Mucosa of rectum (tissue), 2 donors: ENCODE measurements around the gene ATP6V1G1.
"Not testable (repeated sequence)": the region's sequence is repeated elsewhere in the genome, so short reads cannot be mapped to it uniquely, and the experiment has no call there.

ENCODE experiments used
- H3K27ac ChIP-seq, 2 donors: one replicate each; pipeline ENCODE4 v1.7.0; 2013; ENCODE audit warnings: inconsistent platforms in 2 of 2, low read depth in 2 of 2, low read length in 2 of 2
- H3K27me3 ChIP-seq, 2 donors: one replicate each; pipeline ENCODE4 v1.7.0; 2013; ENCODE audit warnings: low read length in 2 of 2; ENCODE audit not compliant: control insufficient read depth in 2 of 2, insufficient read depth in 2 of 2
- H3K36me3 ChIP-seq, 2 donors: one replicate each; pipeline ENCODE4 v1.7.0; 2013; ENCODE audit warnings: low read length in 2 of 2; ENCODE audit not compliant: control insufficient read depth in 2 of 2, insufficient read depth in 2 of 2
- H3K4me1 ChIP-seq, 2 donors: one replicate each; pipeline ENCODE4 v1.7.0; 2013; ENCODE audit warnings: low read length in 2 of 2, mild to moderate bottlenecking in 1 of 2; ENCODE audit not compliant: control insufficient read depth in 2 of 2, insufficient read depth in 2 of 2
- H3K4me3 ChIP-seq, 2 donors: one replicate each; pipeline ENCODE4 v1.7.0; 2013; ENCODE audit warnings: low read length in 2 of 2
- H3K9ac ChIP-seq, 2 donors: one replicate each; pipeline ENCODE4 v1.7.0; 2013; ENCODE audit warnings: low read length in 2 of 2, low read depth in 1 of 2, mild to moderate bottlenecking in 1 of 2
- H3K9me3 ChIP-seq, 2 donors: one replicate each; pipeline ENCODE4 v1.7.0; 2013; ENCODE audit warnings: low read length in 2 of 2; ENCODE audit not compliant: control insufficient read depth in 2 of 2
- donor health status: healthy.
- donor health status: Normal muscosa, but diverticular disease.

ATP6V1G1 gene

DNA sequence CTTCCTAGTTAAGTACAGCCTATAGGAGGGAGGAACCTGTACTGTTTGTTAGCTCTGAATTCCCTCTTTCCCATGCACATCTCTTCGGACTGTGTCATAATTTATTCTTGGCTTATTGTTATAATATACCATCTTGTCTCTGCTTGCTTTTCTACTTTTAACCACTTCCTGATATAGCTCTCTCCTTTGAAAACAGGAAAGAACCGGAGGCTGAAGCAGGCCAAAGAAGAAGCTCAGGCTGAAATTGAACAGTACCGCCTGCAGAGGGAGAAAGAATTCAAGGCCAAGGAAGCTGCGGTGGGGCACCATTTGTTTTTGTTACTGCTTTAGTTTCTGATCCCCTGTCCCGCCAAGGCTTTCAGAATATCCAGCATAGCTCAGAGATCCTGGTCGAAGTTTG, 4.8 kb downstream of the ATP6V1G1 start:
- Histone ChIP-seq H3K36me3 (peaks cover 27 to 39% of the 10 kb centered on the region in 2 donors), H3K9ac (peak overlapping the region; percentile 23 to 63)

GRCh38 chr9:114594136-114594535, 6.6 kb downstream of the ATP6V1G1 start:
- Histone ChIP-seq H3K27ac (no peak overlapping the region), H3K36me3 (peaks cover 40 to 55% of the 10 kb centered on the region in 2 donors), H3K9ac (no peak overlapping the region), H3K27me3 (no peaks in the 10 kb centered on the region), H3K4me3 (no peak overlapping the region), H3K9me3 (no peaks in the 10 kb centered on the region), H3K4me1 (peaks cover 18 to 22% of the 10 kb centered on the region in 2 donors)

More for the DNA sequence above, 4.8 kb downstream of the ATP6V1G1 start:
- peaks cover 27 to 29% of the 10 kb centered on the region in 2 donors for H3K4me1 ChIP-seq
- H3K27me3 ChIP-seq, result no peaks in the 10 kb centered on the region
- peak overlapping the region; percentile 69 to 72 for H3K27ac ChIP-seq
- no peaks in the 10 kb centered on the region for H3K9me3 ChIP-seq
- H3K4me3 ChIP-seq, result peak overlapping the region in 1 of 2 donors; percentile 23

- not testable (repeated sequence) for H3K9ac ChIP-seq, H3K27ac ChIP-seq, H3K4me3 ChIP-seq, H3K9me3 ChIP-seq, H3K27me3 ChIP-seq, H3K4me1 ChIP-seq
- peaks cover 26 to 28% of the 10 kb centered on the region in 2 donors for H3K36me3 ChIP-seq
Measured at GRCh38 chr9:114600502-114601248, 13.1 kb downstream of the ATP6V1G1 start.

DNA sequence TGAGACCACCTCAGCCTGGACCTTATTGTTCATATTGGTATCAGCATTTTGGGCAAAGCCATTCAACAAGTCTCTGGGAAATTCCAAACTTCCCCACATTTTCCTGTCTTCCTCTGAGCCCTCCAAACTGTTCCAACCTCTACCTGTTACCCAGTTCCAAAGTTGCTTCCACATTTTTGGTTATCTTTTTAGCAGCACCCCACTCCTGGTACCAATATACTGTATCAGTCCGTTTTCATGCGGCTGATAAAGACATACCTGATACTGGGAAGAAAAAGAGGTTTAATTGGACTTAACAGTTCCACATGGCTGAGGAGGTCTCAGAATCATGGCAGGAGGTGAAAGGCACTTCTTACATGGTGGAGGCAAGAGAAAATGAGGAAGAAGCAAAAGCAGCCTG, 14.2 kb downstream of the ATP6V1G1 start:
- not testable (repeated sequence) for H3K4me3 ChIP-seq, H3K27ac ChIP-seq, H3K4me1 ChIP-seq

GRCh38 chr9:114602620-114603019, 15.1 kb downstream of the ATP6V1G1 start:
- peaks cover 13 to 14% of the 10 kb centered on the region in 2 donors for H3K36me3 ChIP-seq
- H3K4me3 ChIP-seq, result no peak overlapping the region
- H3K4me1 ChIP-seq, result no peaks in the 10 kb centered on the region
- no peak overlapping the region for H3K9ac ChIP-seq
- H3K9me3 ChIP-seq, result no peaks in the 10 kb centered on the region
- H3K27ac ChIP-seq, result no peak overlapping the region
- H3K27me3 ChIP-seq, result no peaks in the 10 kb centered on the region

More for the DNA sequence above, 14.2 kb downstream of the ATP6V1G1 start:
- H3K36me3 ChIP-seq, result peaks cover 19 to 20% of the 10 kb centered on the region in 2 donors
- H3K9ac ChIP-seq, H3K27me3 ChIP-seq, H3K9me3 ChIP-seq: not testable (repeated sequence)

- Histone ChIP-seq H3K4me1 (no peaks in the 10 kb centered on the region), H3K36me3 (peaks cover 8 to 9% of the 10 kb centered on the region in 2 donors), H3K27me3 (no peaks in the 10 kb centered on the region), H3K9me3 (no peaks in the 10 kb centered on the region), H3K4me3 (no peak overlapping the region), H3K27ac (no peak overlapping the region), H3K9ac (no peak overlapping the region)
Measured at GRCh38 chr9:114603248-114603647, 15.7 kb downstream of the ATP6V1G1 start.

DNA sequence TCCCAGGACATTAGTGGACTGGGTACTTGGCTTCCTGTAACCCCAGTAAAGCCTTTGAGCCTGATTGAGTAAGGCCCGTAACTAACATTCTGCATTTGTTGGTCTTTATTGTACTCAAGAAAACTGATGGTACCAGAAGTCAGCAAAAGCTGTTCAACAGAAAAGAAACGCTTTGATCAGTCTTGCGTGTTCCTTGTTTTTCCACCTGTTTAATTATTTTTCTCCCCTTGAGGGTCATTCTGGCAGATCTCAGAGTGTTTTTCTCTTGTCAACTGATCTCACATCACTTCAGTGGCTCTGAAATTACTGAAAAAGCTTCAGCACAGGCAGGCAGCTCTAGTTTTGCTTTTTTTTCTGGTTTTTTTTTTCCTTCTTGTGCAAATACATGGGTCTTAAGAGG, 17.4 kb downstream of the ATP6V1G1 start:
- H3K27ac ChIP-seq, result no peak overlapping the region

DNA sequence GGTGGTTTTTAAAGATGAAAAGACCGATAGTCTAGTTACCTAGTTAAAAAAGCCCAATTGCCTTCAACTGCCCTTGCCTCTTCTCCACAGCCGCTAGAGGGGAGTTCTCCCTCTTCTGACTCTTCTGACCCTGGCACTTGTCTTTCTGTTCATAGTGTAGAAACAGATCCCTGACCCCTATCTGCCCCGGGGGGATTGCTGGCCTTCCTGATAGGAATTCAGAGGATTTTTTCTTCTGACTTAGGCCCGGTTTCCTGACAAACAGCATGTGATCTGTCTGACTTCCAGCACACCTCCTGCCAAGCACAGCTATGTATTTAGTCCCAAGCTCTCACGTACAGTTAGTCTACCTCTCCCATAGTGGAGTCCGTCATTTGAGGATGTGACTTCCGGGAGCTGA, 18.5 kb downstream of the ATP6V1G1 start:
- Histone ChIP-seq H3K4me3 (no peak overlapping the region), H3K27ac (no peak overlapping the region), H3K27me3 (no peaks in the 10 kb centered on the region), H3K9ac (no peak overlapping the region), H3K36me3 (no peaks in the 10 kb centered on the region), H3K4me1 (peaks cover 2 to 4% of the 10 kb centered on the region in 2 donors), H3K9me3 (no peaks in the 10 kb centered on the region)

More for the DNA sequence above, 17.4 kb downstream of the ATP6V1G1 start:
- H3K9ac ChIP-seq, result no peak overlapping the region
- no peak overlapping the region for H3K4me3 ChIP-seq
- no peaks in the 10 kb centered on the region for H3K27me3 ChIP-seq
- H3K9me3 ChIP-seq, result no peaks in the 10 kb centered on the region
- no peaks in the 10 kb centered on the region for H3K36me3 ChIP-seq
- no peaks in the 10 kb centered on the region for H3K4me1 ChIP-seq

DNA sequence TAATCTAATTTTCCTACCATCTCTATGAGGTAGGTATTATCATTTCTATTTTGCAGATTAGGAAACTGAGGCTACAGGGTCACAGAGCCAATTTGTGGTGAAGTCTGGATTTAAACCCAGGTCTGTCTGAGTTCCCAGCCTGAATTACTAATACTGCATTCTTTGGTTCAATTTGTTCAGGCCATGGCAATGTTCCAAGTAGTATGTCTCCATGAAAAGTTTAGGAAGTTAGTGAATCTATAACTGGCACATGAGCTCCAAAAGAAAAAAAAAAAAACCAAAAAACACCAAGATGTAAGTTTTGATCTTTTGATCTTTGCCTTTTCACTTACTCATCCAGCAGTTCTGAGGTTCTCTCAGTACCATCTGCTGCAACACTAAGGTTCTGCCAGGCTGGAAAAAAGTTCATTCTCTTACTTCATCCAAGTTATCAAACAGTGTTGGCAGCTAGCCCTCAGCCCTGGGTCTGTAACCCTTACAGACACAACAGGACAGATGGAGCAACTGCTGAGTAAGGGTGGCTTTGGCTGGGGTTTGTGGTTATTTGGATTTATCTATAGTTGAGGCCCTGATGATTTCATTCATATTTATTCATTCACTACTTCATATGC, 19.1 kb downstream of the ATP6V1G1 start:
- no peak overlapping the region for H3K27ac ChIP-seq
- peaks cover 2 to 5% of the 10 kb centered on the region in 2 donors for H3K4me1 ChIP-seq
- H3K9ac ChIP-seq, result no peak overlapping the region
- no peaks in the 10 kb centered on the region for H3K27me3 ChIP-seq
- no peak overlapping the region for H3K4me3 ChIP-seq
- H3K9me3 ChIP-seq, result no peaks in the 10 kb centered on the region
- H3K36me3 ChIP-seq, result no peaks in the 10 kb centered on the region

GRCh38 chr9:114607671-114608524, 20.3 kb downstream of the ATP6V1G1 start:
- Histone ChIP-seq H3K36me3 (no peaks in the 10 kb centered on the region), H3K4me1 (peaks cover 9 to 17% of the 10 kb centered on the region in 2 donors), H3K27ac (no peak overlapping the region)

More at GRCh38 chr9:114607671-114608524, 20.3 kb downstream of the ATP6V1G1 start:
- no peaks in the 10 kb centered on the region for H3K27me3 ChIP-seq
- H3K4me3 ChIP-seq, result no peak overlapping the region
- no peaks in the 10 kb centered on the region for H3K9me3 ChIP-seq
- H3K9ac ChIP-seq, result no peak overlapping the region
